ENCODE measurements around the gene MTRF1.
"Not testable (repeated sequence)": the region's sequence is repeated elsewhere in the genome, so short reads cannot be mapped to it uniquely, and the experiment has no call there.

Gene MTRF1

DNA sequence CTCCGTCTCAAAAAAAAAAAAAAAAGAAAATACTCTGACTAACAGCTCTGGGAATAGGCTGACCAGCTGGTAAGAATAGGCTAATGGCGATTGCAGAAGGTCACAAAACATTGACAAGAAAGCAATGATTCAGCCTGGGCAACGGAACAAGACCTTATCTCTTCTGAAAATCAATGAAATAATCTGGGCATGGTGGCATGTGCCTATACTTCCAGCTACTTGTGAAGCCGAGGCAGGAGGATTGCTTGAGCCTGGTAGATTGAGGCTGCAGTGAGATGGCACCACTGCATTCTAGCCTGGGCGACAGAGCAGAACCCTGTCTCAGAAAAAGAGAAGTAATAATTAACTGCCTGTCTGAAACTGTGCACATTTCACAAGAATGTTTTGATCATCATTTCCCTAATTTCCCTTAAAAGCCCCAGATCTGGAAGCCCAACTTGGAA, 18.8 kb upstream of the MTRF1 start:
- Histone ChIP-seq H3K27me3 (ENCODE audit: insufficient read depth, poor library complexity, severe bottlenecking) (no peaks in the 10 kb centered on the region), H3K27ac (replicated peaks) (peak overlapping the region; percentile 11; the same call in 1 of the 2 replicates), H3K4me3 (replicated peaks; ENCODE audit: insufficient read depth, low read length) (no peak overlapping the region)
- TF ChIP-seq GABPA (IDR thresholded peaks at IDR 0.05; ENCODE audit: low read depth), result no peak
- TF ChIP-seq SPI1 (IDR thresholded peaks at IDR 0.05; ENCODE audit: borderline replicate concordance, low read depth), result peak; percentile 67; the same call in 1 of the 2 replicates
- peak in 1 of 2 experiments; percentile 69 for DNase-seq (ENCODE audit: low read depth in 1 of 2, low spot score in 1 of 2)

DNA sequence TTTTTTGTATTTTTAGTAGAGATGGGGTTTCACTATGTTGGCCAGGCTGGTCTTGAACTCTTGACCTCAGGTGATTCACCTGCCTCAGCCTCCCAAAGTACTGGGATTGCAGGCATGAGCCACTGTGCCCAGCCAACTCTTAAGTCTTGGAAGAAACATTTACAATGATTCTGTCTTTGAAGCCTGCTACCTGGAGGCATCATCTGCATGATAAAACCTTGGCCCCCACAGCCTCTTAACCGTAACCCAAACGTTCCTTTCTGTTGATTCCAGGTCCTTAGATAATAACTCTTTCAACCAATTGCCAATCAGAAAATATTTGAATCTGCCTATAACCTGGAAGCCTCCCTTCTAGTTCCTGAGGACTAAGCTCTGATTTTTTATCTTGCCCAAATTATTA, 15.8 kb upstream of the MTRF1 start:
- H3K27ac ChIP-seq (replicated peaks); DNase-seq (ENCODE audit: low read depth in 1 of 2, low spot score in 1 of 2); H3K27me3 ChIP-seq (ENCODE audit: insufficient read depth, poor library complexity, severe bottlenecking); H3K4me3 ChIP-seq (replicated peaks; ENCODE audit: insufficient read depth, low read length): not testable (repeated sequence)

DNA sequence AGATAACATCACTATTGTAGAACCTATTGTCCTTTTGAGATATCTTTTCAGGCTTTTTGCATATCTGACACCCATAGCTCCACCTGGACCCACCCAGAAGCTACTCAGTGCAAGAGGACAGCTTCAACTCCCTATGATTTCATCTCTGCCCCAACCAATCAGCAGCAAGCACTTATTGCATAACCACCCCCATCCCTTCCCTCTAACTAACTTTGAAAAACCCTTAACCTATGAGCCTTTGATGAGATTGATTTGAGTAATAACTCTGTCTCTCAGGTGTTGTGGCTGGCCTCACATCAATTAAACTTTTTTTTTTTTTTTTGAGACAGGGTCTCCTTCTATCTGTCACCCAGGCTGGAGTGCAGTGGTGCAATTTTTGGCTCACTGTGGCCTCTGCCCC, 13.4 kb upstream of the MTRF1 start:
- no peak for DNase-seq (ENCODE audit: low read depth in 1 of 2, low spot score in 1 of 2)
- TF ChIP-seq, protein P1, sequence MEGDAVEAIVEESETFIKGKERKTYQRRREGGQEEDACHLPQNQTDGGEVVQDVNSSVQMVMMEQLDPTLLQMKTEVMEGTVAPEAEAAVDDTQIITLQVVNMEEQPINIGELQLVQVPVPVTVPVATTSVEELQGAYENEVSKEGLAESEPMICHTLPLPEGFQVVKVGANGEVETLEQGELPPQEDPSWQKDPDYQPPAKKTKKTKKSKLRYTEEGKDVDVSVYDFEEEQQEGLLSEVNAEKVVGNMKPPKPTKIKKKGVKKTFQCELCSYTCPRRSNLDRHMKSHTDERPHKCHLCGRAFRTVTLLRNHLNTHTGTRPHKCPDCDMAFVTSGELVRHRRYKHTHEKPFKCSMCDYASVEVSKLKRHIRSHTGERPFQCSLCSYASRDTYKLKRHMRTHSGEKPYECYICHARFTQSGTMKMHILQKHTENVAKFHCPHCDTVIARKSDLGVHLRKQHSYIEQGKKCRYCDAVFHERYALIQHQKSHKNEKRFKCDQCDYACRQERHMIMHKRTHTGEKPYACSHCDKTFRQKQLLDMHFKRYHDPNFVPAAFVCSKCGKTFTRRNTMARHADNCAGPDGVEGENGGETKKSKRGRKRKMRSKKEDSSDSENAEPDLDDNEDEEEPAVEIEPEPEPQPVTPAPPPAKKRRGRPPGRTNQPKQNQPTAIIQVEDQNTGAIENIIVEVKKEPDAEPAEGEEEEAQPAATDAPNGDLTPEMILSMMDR (IDR thresholded peaks at IDR 0.05; ENCODE audit: insufficient read depth, low read length), result no peak
- no peak for TF ChIP-seq POLR2AphosphoS5 (IDR thresholded peaks at IDR 0.05; ENCODE audit: low read depth)
- no peak for TF ChIP-seq SPI1 (IDR thresholded peaks at IDR 0.05; ENCODE audit: borderline replicate concordance, low read depth)
- no peak for TF ChIP-seq GABPA (IDR thresholded peaks at IDR 0.05; ENCODE audit: low read depth)
- TF ChIP-seq, protein P2, sequence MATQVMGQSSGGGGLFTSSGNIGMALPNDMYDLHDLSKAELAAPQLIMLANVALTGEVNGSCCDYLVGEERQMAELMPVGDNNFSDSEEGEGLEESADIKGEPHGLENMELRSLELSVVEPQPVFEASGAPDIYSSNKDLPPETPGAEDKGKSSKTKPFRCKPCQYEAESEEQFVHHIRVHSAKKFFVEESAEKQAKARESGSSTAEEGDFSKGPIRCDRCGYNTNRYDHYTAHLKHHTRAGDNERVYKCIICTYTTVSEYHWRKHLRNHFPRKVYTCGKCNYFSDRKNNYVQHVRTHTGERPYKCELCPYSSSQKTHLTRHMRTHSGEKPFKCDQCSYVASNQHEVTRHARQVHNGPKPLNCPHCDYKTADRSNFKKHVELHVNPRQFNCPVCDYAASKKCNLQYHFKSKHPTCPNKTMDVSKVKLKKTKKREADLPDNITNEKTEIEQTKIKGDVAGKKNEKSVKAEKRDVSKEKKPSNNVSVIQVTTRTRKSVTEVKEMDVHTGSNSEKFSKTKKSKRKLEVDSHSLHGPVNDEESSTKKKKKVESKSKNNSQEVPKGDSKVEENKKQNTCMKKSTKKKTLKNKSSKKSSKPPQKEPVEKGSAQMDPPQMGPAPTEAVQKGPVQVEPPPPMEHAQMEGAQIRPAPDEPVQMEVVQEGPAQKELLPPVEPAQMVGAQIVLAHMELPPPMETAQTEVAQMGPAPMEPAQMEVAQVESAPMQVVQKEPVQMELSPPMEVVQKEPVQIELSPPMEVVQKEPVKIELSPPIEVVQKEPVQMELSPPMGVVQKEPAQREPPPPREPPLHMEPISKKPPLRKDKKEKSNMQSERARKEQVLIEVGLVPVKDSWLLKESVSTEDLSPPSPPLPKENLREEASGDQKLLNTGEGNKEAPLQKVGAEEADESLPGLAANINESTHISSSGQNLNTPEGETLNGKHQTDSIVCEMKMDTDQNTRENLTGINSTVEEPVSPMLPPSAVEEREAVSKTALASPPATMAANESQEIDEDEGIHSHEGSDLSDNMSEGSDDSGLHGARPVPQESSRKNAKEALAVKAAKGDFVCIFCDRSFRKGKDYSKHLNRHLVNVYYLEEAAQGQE (IDR thresholded peaks at IDR 0.05; ENCODE audit: insufficient replicate concordance, low read depth), result no peak
- Histone ChIP-seq H3K27me3 (ENCODE audit: insufficient read depth, poor library complexity, severe bottlenecking) (no peaks in the 10 kb centered on the region), H3K27ac (replicated peaks) (no peak overlapping the region), H3K4me3 (replicated peaks; ENCODE audit: insufficient read depth, low read length) (no peak overlapping the region)

DNA sequence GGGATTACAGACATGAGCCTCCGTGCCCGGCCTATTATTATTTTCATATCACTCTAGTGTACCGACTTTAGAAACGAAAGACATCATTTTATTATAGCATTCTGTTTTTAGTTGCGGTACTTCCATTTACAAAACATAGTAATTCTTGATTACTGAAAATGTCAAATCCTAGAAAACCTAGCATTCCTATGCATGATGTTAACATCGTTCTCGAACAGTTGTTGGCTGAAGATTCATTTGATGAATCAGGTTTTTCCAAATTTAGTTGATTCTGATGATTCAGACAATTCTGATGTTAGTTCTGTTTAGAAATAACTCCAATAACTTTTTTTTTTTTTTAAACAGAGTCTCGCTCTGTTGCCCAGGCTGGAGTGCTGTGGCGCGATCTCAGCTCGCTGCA, 11.5 kb upstream of the MTRF1 start:
- no peak for DNase-seq (ENCODE audit: low read depth in 1 of 2, low spot score in 1 of 2)
- Histone ChIP-seq H3K27ac (replicated peaks) (no peak overlapping the region), H3K27me3 (ENCODE audit: insufficient read depth, poor library complexity, severe bottlenecking) (no peaks in the 10 kb centered on the region), H3K4me3 (replicated peaks; ENCODE audit: insufficient read depth, low read length) (no peak overlapping the region)
- TF ChIP-seq SPI1 (IDR thresholded peaks at IDR 0.05; ENCODE audit: borderline replicate concordance, low read depth) (no peak), POLR2AphosphoS5 (IDR thresholded peaks at IDR 0.05; ENCODE audit: low read depth) (no peak), GABPA (IDR thresholded peaks at IDR 0.05; ENCODE audit: low read depth) (no peak)
- TF ChIP-seq, protein P1 (IDR thresholded peaks at IDR 0.05; ENCODE audit: insufficient read depth, low read length), result no peak
- TF ChIP-seq, protein P2 (IDR thresholded peaks at IDR 0.05; ENCODE audit: insufficient replicate concordance, low read depth), result no peak

DNA sequence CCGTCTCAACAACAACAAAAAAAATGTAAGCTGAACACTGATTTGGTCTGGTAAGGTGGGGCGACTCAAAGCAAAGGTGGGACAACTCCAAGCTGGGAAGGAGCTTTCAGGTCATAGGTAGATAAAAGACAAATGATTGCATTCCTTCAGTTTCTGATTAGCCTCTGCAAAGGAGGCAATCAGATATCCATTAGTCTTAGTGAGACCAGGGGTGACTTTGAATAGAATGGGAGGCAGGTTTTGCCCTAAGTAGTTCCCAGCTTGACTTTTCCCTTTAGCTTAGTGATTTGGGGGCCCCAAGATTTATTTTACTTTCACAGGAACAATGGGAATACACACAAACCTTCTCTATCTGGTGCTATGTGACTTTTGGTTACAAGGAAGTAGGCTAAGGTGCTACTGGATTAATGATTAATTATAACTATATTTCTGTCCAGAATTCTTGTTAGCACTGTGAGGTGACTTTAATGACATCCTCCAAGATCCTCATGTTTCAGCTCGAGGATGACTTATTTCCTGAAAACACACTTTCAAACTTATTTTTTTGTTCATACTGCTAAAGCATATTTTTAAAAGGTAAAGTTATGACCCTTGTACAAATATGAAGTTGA, 10.6 kb upstream of the MTRF1 start:
- TF ChIP-seq POLR2AphosphoS5 (IDR thresholded peaks at IDR 0.05; ENCODE audit: low read depth) (no peak), SPI1 (IDR thresholded peaks at IDR 0.05; ENCODE audit: borderline replicate concordance, low read depth) (no peak), GABPA (IDR thresholded peaks at IDR 0.05; ENCODE audit: low read depth) (no peak)
- TF ChIP-seq, protein P1 (IDR thresholded peaks at IDR 0.05; ENCODE audit: insufficient read depth, low read length), result no peak
- TF ChIP-seq, protein P2 (IDR thresholded peaks at IDR 0.05; ENCODE audit: insufficient replicate concordance, low read depth), result no peak
- H3K27ac ChIP-seq (replicated peaks), result no peak overlapping the region

More for the DNA sequence above, 10.6 kb upstream of the MTRF1 start:
- no peak for DNase-seq (ENCODE audit: low read depth in 1 of 2, low spot score in 1 of 2)
- H3K4me3 ChIP-seq (replicated peaks; ENCODE audit: insufficient read depth, low read length), result no peak overlapping the region
- H3K27me3 ChIP-seq (ENCODE audit: insufficient read depth, poor library complexity, severe bottlenecking), result no peaks in the 10 kb centered on the region
